WI38 (cell line): Measurements from ENCODE around the gene EHBP1L1.
A peak's percentile ranks its signal among the peaks of the same experiment; 100 is the strongest.

Experiments used
- H3K4me3 ChIP-seq: 2 replicates; pipeline ENCODE4 v1.5.1; 2011; ENCODE audit warnings: low read depth, mild to moderate bottlenecking, control low read depth, low read length
- TF ChIP-seq, protein P1 (sequence below): IDR thresholded peaks from 2 replicates; pipeline ENCODE4 v1.5.1; 2012; ENCODE audit warnings: low read depth, mild to moderate bottlenecking, control low read depth, low read length

EHBP1L1 gene

DNA sequence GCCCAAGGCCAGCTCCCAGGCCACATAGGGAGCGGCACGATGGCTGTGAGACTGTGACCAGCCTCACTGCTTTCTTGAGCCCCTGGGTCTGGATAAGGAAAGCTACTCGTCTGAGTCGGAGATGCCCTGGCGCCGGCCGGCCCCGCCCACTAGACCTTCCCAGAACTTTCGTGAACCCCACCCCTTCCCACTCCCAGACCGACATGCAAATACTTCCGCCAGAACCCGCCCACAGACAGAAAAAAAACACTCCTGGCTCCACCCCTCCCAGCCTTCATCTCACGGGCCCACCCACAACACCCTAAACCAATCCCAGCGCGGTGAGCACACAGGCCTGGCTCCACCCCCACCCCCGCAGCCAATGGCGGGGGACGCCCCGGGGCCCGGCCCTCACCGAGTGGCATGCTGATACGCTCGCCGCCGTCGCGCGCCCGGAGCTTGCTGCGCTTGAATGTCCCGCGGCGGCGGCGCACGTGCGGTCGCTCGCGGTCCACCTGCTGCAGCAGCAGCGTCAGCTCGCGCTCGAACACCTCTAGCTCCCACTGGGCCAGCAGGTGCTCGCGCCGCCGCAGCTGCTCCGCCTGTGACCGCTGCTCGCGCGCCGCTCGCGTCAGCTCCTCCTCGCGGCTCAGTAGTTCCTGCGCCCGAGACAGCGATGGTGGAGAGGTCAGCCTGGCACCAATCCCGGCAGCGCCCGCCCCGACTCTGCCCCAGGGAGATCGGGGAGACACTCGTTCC, 31.2 kb downstream of the EHBP1L1 start:
- no peak overlapping the region for H3K4me3 ChIP-seq
- TF ChIP-seq, protein P1, sequence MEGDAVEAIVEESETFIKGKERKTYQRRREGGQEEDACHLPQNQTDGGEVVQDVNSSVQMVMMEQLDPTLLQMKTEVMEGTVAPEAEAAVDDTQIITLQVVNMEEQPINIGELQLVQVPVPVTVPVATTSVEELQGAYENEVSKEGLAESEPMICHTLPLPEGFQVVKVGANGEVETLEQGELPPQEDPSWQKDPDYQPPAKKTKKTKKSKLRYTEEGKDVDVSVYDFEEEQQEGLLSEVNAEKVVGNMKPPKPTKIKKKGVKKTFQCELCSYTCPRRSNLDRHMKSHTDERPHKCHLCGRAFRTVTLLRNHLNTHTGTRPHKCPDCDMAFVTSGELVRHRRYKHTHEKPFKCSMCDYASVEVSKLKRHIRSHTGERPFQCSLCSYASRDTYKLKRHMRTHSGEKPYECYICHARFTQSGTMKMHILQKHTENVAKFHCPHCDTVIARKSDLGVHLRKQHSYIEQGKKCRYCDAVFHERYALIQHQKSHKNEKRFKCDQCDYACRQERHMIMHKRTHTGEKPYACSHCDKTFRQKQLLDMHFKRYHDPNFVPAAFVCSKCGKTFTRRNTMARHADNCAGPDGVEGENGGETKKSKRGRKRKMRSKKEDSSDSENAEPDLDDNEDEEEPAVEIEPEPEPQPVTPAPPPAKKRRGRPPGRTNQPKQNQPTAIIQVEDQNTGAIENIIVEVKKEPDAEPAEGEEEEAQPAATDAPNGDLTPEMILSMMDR, result no peak

DNA sequence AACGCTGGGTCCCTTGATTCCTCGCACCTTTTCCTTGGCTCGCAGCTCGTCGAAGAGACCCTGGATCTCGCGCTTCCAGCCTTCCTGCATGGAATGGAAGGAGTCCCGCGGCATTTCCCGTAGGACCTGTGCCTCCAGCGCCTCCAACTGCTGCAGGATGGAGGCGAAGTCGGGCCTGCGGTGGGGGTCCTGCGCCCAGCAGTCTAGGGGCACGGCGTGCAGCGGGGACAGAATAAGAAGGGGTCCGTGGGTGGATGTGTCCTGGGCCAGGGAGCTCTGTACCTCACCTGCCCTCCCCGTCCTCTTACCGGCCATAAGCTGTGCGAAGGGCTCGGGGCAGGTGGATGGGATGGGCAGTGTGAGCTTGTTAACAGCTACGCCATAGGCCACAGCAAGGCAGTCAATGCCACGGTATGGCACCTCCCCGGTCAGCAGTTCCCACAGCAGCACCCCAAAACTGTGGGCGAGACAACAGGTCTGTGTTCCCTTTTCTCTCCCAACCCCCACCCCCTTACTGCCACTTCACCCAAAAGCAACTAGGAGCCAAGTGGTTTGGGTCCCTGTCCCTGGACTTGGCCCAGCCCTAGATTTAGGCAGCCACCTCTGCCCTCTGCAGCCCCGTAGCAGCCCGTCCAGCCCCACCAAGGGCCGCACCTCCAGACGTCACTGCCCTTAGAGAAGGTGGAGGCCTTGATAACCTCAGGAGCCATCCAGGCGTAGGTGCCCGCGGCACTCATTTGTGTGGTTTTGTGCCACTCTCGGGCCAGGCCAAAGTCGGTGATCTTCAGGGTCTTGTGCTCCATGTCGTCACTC, 32.0 kb downstream of the EHBP1L1 start:
- TF ChIP-seq, protein P1, result no peak
- H3K4me3 ChIP-seq, result no peak overlapping the region

DNA sequence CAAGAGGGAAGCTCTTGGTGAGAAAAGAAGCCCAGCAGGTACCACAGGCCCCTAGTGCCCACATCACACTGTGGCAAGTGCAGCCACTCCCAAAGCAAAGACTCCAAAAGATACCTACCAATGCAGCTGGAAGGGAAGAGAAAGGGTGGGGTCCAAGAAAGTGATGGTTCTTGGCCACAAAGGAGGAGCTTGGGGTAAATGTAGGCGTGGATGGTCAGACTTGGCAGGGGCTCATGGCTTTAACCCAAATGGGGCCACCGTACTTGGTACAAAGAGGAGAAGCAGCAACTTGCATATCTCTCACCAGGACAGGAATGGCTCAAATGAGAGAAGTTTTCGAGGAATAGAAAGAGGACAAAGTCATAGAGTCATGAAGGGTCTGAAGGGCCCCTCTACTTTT, 33.4 kb downstream of the EHBP1L1 start:
- H3K4me3 ChIP-seq, result no peak overlapping the region
- TF ChIP-seq, protein P1, result no peak

DNA sequence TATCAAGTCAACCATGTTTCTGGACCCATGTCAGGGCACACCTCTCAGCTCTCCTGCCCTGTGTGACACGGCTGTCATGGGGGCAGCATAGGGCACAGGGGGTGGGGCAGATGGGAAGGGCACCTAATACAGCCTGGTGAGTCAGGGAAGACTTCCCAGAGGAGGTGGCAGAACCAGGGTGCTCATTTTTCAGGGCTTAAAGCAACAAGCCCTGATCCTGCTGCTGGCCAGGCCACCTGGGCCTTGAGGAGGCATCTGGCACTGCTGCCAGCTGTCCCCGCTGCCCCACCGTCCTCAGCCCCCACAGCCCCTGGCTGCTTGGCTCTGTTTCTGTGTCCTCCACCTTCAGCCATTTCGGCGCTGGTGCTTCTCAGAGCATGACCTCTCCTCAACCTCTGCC, 33.8 kb downstream of the EHBP1L1 start:
- H3K4me3 ChIP-seq, result no peak overlapping the region
- TF ChIP-seq, protein P1, result no peak

DNA sequence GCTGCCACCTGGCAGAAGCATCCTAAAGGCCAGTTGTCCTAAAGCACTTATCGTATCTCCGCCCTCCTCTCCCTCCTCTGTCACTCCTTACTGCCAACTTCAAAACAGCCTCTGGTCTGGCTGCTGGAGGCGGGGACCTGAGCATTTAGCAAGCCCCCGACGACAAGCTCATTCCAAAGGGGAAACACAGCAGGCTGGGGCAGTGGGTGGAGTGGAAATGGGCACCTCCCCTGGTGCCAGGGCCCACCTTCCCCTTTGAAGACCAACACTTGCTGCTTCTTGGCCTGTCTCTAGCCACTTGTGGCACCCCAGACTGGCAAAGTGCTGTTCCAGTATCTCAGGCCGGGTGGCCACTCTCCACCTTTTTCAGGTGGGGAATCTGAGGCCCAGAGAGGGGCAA, 34.6 kb downstream of the EHBP1L1 start:
- TF ChIP-seq, protein P1, result no peak
- no peak overlapping the region for H3K4me3 ChIP-seq

DNA sequence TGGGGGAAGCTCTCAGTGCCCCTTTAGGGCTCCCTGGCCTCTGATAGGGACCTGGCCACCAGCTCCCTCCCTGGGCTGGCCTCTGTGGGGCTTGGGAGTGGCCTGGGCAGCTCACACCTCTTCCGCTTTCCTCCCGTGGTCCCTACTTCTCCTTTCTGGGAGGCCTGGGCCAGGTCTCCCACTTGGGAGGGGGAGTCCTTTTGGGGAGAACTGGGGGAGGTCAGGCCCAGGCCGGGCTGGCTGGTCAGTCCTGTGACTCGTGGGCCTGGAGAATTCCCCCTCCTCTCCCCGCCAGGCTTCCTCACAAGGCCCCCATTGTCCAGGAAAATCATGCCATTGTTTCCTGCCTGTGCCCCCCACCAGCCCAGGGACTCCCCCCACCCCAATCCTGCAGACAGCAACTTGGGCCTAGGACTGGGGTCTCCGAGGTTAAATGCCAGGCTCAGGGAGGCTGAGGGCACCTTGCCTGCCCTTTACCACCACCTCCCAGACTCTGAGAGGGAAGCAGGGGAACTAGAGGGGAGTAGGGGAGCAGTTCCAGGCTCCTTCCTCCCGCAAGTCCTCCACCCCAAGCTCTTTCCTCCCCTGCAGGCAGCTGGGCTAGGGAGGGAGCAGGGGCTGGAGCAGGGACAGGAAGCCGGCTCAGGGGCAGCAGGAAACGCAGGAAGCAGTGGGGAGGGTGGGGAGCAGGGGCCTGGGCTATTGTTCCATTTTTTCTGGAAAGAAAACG, 35.3 kb downstream of the EHBP1L1 start:
- H3K4me3 ChIP-seq, result peak overlapping the region; percentile 77
- TF ChIP-seq, protein P1, result no peak
